ENCODE results near the gene EMX1.

DNA sequence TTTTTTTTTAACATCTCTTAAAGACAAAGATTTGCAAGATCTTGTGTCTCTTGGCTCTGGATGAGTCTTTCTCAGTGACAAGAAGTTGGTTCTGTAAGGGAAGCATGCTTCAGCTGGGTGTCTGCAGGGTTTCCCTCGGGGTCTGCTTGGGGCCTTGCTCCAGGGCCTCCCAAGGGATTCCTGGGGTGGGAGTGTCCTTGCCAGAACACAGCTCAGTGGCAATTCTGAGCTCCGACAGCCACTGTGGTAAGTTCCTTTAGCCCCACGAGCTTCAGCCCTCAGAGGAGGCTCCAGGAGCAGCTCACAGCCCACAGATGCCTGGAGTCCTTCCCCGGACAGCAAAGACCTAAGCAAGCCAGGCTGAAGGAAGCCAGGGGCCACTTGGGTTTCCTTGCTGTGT, 52.4 kb downstream of the EMX1 start:
- TF ChIP-seq, protein P1, sequence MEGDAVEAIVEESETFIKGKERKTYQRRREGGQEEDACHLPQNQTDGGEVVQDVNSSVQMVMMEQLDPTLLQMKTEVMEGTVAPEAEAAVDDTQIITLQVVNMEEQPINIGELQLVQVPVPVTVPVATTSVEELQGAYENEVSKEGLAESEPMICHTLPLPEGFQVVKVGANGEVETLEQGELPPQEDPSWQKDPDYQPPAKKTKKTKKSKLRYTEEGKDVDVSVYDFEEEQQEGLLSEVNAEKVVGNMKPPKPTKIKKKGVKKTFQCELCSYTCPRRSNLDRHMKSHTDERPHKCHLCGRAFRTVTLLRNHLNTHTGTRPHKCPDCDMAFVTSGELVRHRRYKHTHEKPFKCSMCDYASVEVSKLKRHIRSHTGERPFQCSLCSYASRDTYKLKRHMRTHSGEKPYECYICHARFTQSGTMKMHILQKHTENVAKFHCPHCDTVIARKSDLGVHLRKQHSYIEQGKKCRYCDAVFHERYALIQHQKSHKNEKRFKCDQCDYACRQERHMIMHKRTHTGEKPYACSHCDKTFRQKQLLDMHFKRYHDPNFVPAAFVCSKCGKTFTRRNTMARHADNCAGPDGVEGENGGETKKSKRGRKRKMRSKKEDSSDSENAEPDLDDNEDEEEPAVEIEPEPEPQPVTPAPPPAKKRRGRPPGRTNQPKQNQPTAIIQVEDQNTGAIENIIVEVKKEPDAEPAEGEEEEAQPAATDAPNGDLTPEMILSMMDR (IDR thresholded peaks at IDR 0.05) = no peak
- no peak for TF ChIP-seq POLR2A (IDR thresholded peaks at IDR 0.05)

All from lower leg skin (tissue), 3 donors.